ENCODE results near the gene KAZN.
"Not testable (repeated sequence)": the region's sequence is repeated elsewhere in the genome, so short reads cannot be mapped to it uniquely, and the experiment has no call there.

The KAZN gene

DNA sequence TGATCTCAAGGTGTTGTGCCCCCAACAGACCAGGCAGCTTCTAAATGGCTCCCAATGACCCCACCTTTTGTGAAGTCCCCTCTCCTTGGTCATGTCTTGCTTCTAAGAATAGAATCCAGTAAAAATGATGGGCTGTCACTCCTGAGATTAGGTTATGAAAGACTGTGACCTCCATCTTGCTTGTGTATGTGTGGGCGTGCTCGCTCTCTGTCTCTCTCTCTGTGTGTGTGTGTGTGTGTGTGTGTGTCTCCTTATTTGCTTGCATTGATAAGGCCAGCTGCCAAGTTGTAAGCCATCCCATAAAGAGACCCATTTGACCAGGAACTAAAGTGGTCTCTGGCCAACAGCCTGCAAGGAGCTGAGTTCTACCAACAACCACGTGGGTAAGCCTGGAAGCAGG lies 532.1 kb downstream of the KAZN start:
- H3K9me3 ChIP-seq (ENCODE audit: control insufficient read depth in 1 of 2, low read length in 2 of 2) = no peaks in the 10 kb centered on the region

GRCh38 chr1:15132965-15133364 lies 534.5 kb downstream of the KAZN start:
- no peak overlapping the region for H3K9ac ChIP-seq (ENCODE audit: low read depth in 1 of 2, low read length in 2 of 2)
- no peak overlapping the region for H3K27ac ChIP-seq (ENCODE audit: low read depth, low read length)
- H3K9me3 ChIP-seq (ENCODE audit: control insufficient read depth in 1 of 2, low read length in 2 of 2) = no peaks in the 10 kb centered on the region

More for the DNA sequence above, 532.1 kb downstream of the KAZN start:
- Histone ChIP-seq H3K9ac (ENCODE audit: low read depth in 1 of 2, low read length in 2 of 2) (no peak overlapping the region), H3K4me1 (ENCODE audit: control insufficient read depth in 1 of 2, insufficient read depth in 2 of 2, low read length in 2 of 2) (no peaks in the 10 kb centered on the region), H3K36me3 (ENCODE audit: control insufficient read depth in 1 of 2, insufficient read depth in 2 of 2, low read length in 2 of 2) (no peaks in the 10 kb centered on the region), H3K4me3 (ENCODE audit: low read depth in 1 of 2, low read length in 2 of 2) (no peak overlapping the region), H3K27ac (ENCODE audit: low read depth, low read length) (no peak overlapping the region), H3K27me3 (ENCODE audit: control insufficient read depth in 1 of 2, insufficient read depth in 2 of 2, low read length in 2 of 2) (peaks cover 0 to 2% of the 10 kb centered on the region in 2 donors)

DNA sequence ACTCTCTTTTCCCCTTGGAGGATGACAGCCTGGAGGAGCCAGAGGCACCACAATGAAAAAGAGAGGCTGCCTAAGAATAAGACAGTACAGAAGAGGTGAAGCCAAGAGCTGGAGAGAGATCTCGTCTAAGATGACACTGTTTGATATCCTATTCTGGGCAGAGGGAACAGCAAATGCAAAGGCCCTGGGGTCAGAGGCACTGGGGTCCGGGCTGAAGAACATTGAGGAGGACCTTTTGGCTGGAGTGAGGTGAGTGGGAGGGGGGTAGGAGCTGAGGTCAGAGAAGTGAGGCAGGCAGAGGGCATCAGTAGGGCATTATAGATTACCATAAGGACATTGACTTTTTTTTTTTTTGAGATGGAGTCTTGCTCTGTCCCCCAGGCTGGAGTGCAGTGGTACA lies 535.8 kb downstream of the KAZN start:
- Histone ChIP-seq H3K4me3 (ENCODE audit: low read depth in 1 of 2, low read length in 2 of 2) (no peak overlapping the region), H3K27me3 (ENCODE audit: control insufficient read depth in 1 of 2, insufficient read depth in 2 of 2, low read length in 2 of 2) (peaks cover 0 to 6% of the 10 kb centered on the region in 2 donors), H3K4me1 (ENCODE audit: control insufficient read depth in 1 of 2, insufficient read depth in 2 of 2, low read length in 2 of 2) (no peaks in the 10 kb centered on the region), H3K9me3 (ENCODE audit: control insufficient read depth in 1 of 2, low read length in 2 of 2) (no peaks in the 10 kb centered on the region), H3K27ac (ENCODE audit: low read depth, low read length) (no peak overlapping the region), H3K9ac (ENCODE audit: low read depth in 1 of 2, low read length in 2 of 2) (no peak overlapping the region), H3K36me3 (ENCODE audit: control insufficient read depth in 1 of 2, insufficient read depth in 2 of 2, low read length in 2 of 2) (no peaks in the 10 kb centered on the region)

More at GRCh38 chr1:15132965-15133364, 534.5 kb downstream of the KAZN start:
- no peak overlapping the region for H3K4me3 ChIP-seq (ENCODE audit: low read depth in 1 of 2, low read length in 2 of 2)
- H3K4me1 ChIP-seq (ENCODE audit: control insufficient read depth in 1 of 2, insufficient read depth in 2 of 2, low read length in 2 of 2) = no peaks in the 10 kb centered on the region
- peaks cover 0 to 3% of the 10 kb centered on the region in 2 donors for H3K27me3 ChIP-seq (ENCODE audit: control insufficient read depth in 1 of 2, insufficient read depth in 2 of 2, low read length in 2 of 2)
- no peaks in the 10 kb centered on the region for H3K36me3 ChIP-seq (ENCODE audit: control insufficient read depth in 1 of 2, insufficient read depth in 2 of 2, low read length in 2 of 2)

- H3K9ac ChIP-seq (ENCODE audit: low read depth in 1 of 2, low read length in 2 of 2); H3K27me3 ChIP-seq (ENCODE audit: control insufficient read depth in 1 of 2, insufficient read depth in 2 of 2, low read length in 2 of 2); H3K4me1 ChIP-seq (ENCODE audit: control insufficient read depth in 1 of 2, insufficient read depth in 2 of 2, low read length in 2 of 2); H3K4me3 ChIP-seq (ENCODE audit: low read depth in 1 of 2, low read length in 2 of 2); H3K27ac ChIP-seq (ENCODE audit: low read depth, low read length); H3K36me3 ChIP-seq (ENCODE audit: control insufficient read depth in 1 of 2, insufficient read depth in 2 of 2, low read length in 2 of 2); H3K9me3 ChIP-seq (ENCODE audit: control insufficient read depth in 1 of 2, low read length in 2 of 2): not testable (repeated sequence)
These were observed 537.1 kb downstream of the KAZN start for GRCh38 chr1:15135604-15136003.

GRCh38 chr1:15137809-15138208 lies 539.3 kb downstream of the KAZN start:
- peaks cover 3 to 6% of the 10 kb centered on the region in 2 donors for H3K27me3 ChIP-seq (ENCODE audit: control insufficient read depth in 1 of 2, insufficient read depth in 2 of 2, low read length in 2 of 2)

GRCh38 chr1:15139654-15140350 lies 541.3 kb downstream of the KAZN start:
- H3K9me3 ChIP-seq (ENCODE audit: control insufficient read depth in 1 of 2, low read length in 2 of 2) = no peaks in the 10 kb centered on the region
- peaks cover 3% of the 10 kb centered on the region in 2 donors for H3K27me3 ChIP-seq (ENCODE audit: control insufficient read depth in 1 of 2, insufficient read depth in 2 of 2, low read length in 2 of 2)
- no peak overlapping the region for H3K27ac ChIP-seq (ENCODE audit: low read depth, low read length)
- H3K4me3 ChIP-seq (ENCODE audit: low read depth in 1 of 2, low read length in 2 of 2) = no peak overlapping the region
- no peak overlapping the region for H3K9ac ChIP-seq (ENCODE audit: low read depth in 1 of 2, low read length in 2 of 2)
- no peaks in the 10 kb centered on the region for H3K36me3 ChIP-seq (ENCODE audit: control insufficient read depth in 1 of 2, insufficient read depth in 2 of 2, low read length in 2 of 2)
- peaks cover 0 to 13% of the 10 kb centered on the region in 2 donors for H3K4me1 ChIP-seq (ENCODE audit: control insufficient read depth in 1 of 2, insufficient read depth in 2 of 2, low read length in 2 of 2)

More at GRCh38 chr1:15137809-15138208, 539.3 kb downstream of the KAZN start:
- peaks cover 0 to 13% of the 10 kb centered on the region in 2 donors for H3K4me1 ChIP-seq (ENCODE audit: control insufficient read depth in 1 of 2, insufficient read depth in 2 of 2, low read length in 2 of 2)
- no peak overlapping the region for H3K27ac ChIP-seq (ENCODE audit: low read depth, low read length)
- H3K9me3 ChIP-seq (ENCODE audit: control insufficient read depth in 1 of 2, low read length in 2 of 2) = no peaks in the 10 kb centered on the region
- H3K4me3 ChIP-seq (ENCODE audit: low read depth in 1 of 2, low read length in 2 of 2) = no peak overlapping the region
- no peaks in the 10 kb centered on the region for H3K36me3 ChIP-seq (ENCODE audit: control insufficient read depth in 1 of 2, insufficient read depth in 2 of 2, low read length in 2 of 2)
- no peak overlapping the region for H3K9ac ChIP-seq (ENCODE audit: low read depth in 1 of 2, low read length in 2 of 2)

DNA sequence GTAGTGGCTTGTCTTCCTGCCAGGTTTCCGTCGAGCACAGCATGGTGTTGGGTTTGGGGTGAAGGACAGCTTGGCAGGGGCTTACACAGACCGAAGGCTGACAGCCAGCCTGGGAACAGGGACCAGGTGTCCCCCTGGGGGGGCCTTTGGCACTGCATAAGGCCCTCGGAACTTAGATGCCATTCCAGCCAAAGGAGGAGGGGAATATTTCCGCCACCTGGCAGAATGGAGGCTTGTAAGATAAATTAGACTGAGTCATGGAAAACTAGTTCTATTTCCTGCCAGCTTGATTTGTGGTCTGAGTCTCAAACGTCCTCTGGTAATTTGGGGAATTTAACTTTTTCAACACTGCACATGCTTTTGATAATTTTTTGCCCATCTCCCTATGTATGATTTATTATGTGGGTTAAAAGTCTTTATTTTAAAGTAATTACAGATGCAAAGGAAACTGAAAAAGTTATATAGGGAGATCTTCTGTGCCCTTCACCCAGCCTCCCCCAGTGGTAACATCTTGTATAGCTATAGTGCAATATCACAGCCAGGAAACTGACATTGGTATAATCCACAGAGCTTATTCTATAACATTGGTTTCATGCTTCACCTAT lies 543.6 kb downstream of the KAZN start:
- no peaks in the 10 kb centered on the region for H3K36me3 ChIP-seq (ENCODE audit: control insufficient read depth in 1 of 2, insufficient read depth in 2 of 2, low read length in 2 of 2)
- no peak overlapping the region for H3K4me3 ChIP-seq (ENCODE audit: low read depth in 1 of 2, low read length in 2 of 2)
- peaks cover 3% of the 10 kb centered on the region in 2 donors for H3K27me3 ChIP-seq (ENCODE audit: control insufficient read depth in 1 of 2, insufficient read depth in 2 of 2, low read length in 2 of 2)
- H3K9me3 ChIP-seq (ENCODE audit: control insufficient read depth in 1 of 2, low read length in 2 of 2) = no peaks in the 10 kb centered on the region
- peaks cover 0 to 13% of the 10 kb centered on the region in 2 donors for H3K4me1 ChIP-seq (ENCODE audit: control insufficient read depth in 1 of 2, insufficient read depth in 2 of 2, low read length in 2 of 2)
- H3K9ac ChIP-seq (ENCODE audit: low read depth in 1 of 2, low read length in 2 of 2) = no peak overlapping the region
- H3K27ac ChIP-seq (ENCODE audit: low read depth, low read length) = no peak overlapping the region

DNA sequence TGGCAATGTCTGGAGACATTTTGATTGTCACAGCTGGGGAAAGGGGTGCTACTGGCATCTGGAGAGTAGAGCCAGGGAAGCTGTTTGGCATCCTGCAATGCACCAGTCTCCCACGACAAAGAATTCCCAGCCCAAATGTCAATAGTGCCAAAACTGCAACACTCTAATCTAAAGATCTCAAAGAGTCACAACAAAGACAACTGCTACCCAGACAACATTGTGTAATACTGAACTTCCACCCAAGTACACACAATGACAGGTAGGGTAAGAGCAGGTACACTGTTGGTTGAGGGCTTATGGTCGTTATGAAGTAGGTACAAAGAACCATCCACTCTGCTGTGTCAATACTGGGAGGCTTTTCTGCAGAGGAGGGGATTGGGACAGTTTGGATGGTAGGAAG lies 546.8 kb downstream of the KAZN start:
- Histone ChIP-seq H3K4me1 (ENCODE audit: control insufficient read depth in 1 of 2, insufficient read depth in 2 of 2, low read length in 2 of 2) (peaks cover 0 to 5% of the 10 kb centered on the region in 2 donors), H3K27me3 (ENCODE audit: control insufficient read depth in 1 of 2, insufficient read depth in 2 of 2, low read length in 2 of 2) (peaks cover 0 to 3% of the 10 kb centered on the region in 2 donors), H3K9me3 (ENCODE audit: control insufficient read depth in 1 of 2, low read length in 2 of 2) (no peaks in the 10 kb centered on the region), H3K4me3 (ENCODE audit: low read depth in 1 of 2, low read length in 2 of 2) (no peak overlapping the region), H3K27ac (ENCODE audit: low read depth, low read length) (no peak overlapping the region), H3K9ac (ENCODE audit: low read depth in 1 of 2, low read length in 2 of 2) (no peak overlapping the region), H3K36me3 (ENCODE audit: control insufficient read depth in 1 of 2, insufficient read depth in 2 of 2, low read length in 2 of 2) (no peaks in the 10 kb centered on the region)

DNA sequence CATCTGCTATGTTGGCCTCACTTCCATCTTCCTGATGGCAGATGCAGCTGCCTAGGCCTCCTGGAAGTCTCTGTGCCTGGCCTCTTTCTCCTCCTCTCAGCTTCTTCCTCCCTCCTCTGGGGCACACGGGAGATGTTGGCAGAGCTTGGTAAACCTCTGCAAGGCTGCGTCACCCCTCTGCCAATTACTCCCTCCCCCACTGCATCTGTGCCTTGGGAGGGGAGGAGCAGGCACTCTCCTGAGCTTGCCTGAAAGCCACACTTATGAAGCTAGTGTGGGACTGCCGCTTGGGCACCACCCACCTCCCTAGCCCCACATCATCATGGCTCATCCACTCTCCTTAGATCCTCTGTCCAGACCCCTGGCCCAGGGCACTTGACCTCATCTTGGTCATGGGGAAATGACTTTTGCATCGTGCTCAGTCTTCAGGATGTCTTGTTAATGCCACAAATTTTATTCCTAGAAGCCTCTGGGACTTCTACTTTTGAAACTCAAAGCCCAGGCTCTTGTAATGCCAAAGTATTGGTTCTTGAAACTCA lies 547.7 kb downstream of the KAZN start:
- H3K9me3 ChIP-seq (ENCODE audit: control insufficient read depth in 1 of 2, low read length in 2 of 2) = no peaks in the 10 kb centered on the region
- no peak overlapping the region for H3K9ac ChIP-seq (ENCODE audit: low read depth in 1 of 2, low read length in 2 of 2)
- H3K36me3 ChIP-seq (ENCODE audit: control insufficient read depth in 1 of 2, insufficient read depth in 2 of 2, low read length in 2 of 2) = no peaks in the 10 kb centered on the region
- peaks cover under 1 to 4% of the 10 kb centered on the region in 2 donors for H3K4me1 ChIP-seq (ENCODE audit: control insufficient read depth in 1 of 2, insufficient read depth in 2 of 2, low read length in 2 of 2)
- no peak overlapping the region for H3K27ac ChIP-seq (ENCODE audit: low read depth, low read length)
- peaks cover 0 to 3% of the 10 kb centered on the region in 2 donors for H3K27me3 ChIP-seq (ENCODE audit: control insufficient read depth in 1 of 2, insufficient read depth in 2 of 2, low read length in 2 of 2)
- no peak overlapping the region for H3K4me3 ChIP-seq (ENCODE audit: low read depth in 1 of 2, low read length in 2 of 2)

GRCh38 chr1:15146971-15147376 lies 548.5 kb downstream of the KAZN start:
- Histone ChIP-seq H3K4me3 (ENCODE audit: low read depth in 1 of 2, low read length in 2 of 2) (no peak overlapping the region), H3K4me1 (ENCODE audit: control insufficient read depth in 1 of 2, insufficient read depth in 2 of 2, low read length in 2 of 2) (peaks cover under 1 to 8% of the 10 kb centered on the region in 2 donors), H3K9me3 (ENCODE audit: control insufficient read depth in 1 of 2, low read length in 2 of 2) (no peaks in the 10 kb centered on the region), H3K36me3 (ENCODE audit: control insufficient read depth in 1 of 2, insufficient read depth in 2 of 2, low read length in 2 of 2) (no peaks in the 10 kb centered on the region), H3K9ac (ENCODE audit: low read depth in 1 of 2, low read length in 2 of 2) (no peak overlapping the region), H3K27ac (ENCODE audit: low read depth, low read length) (no peak overlapping the region), H3K27me3 (ENCODE audit: control insufficient read depth in 1 of 2, insufficient read depth in 2 of 2, low read length in 2 of 2) (peaks cover 0 to 3% of the 10 kb centered on the region in 2 donors)
